ENCODE results near the gene TMEM245.

GRCh38 chr9:109019420-109019819, 100.3 kb downstream of the TMEM245 start:
- TF ChIP-seq, protein P1, sequence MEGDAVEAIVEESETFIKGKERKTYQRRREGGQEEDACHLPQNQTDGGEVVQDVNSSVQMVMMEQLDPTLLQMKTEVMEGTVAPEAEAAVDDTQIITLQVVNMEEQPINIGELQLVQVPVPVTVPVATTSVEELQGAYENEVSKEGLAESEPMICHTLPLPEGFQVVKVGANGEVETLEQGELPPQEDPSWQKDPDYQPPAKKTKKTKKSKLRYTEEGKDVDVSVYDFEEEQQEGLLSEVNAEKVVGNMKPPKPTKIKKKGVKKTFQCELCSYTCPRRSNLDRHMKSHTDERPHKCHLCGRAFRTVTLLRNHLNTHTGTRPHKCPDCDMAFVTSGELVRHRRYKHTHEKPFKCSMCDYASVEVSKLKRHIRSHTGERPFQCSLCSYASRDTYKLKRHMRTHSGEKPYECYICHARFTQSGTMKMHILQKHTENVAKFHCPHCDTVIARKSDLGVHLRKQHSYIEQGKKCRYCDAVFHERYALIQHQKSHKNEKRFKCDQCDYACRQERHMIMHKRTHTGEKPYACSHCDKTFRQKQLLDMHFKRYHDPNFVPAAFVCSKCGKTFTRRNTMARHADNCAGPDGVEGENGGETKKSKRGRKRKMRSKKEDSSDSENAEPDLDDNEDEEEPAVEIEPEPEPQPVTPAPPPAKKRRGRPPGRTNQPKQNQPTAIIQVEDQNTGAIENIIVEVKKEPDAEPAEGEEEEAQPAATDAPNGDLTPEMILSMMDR (IDR thresholded peaks at IDR 0.05) = no peak
- no peak for TF ChIP-seq POLR2A (IDR thresholded peaks at IDR 0.05)

Measured in testis (tissue), 2 donors.